Peyer's patch (tissue), 4 donors: Measurements from ENCODE around the gene RABGEF1.
"Not testable (repeated sequence)": the region's sequence is repeated elsewhere in the genome, so short reads cannot be mapped to it uniquely, and the experiment has no call there.

Experiments
- POLR2A ChIP-seq, 2 donors: fragments of 450-650 bp; IDR thresholded peaks; one replicate each; pipeline ENCODE4 v1.5.1; 2017; ENCODE audit warnings: antibody characterized with exemption in 2 of 2, mild to moderate bottlenecking in 2 of 2, moderate library complexity in 2 of 2
- TF ChIP-seq, protein P1 (sequence below), 6 experiments: fragments of 450-650 bp in 4 of 6; fragments of 200-600 bp in 2 of 6; sonication (generic) in 1 of 6; IDR thresholded peaks; one replicate each; pipeline ENCODE4 v1.5.1; 2017 to 2019; ENCODE audit warnings: antibody characterized with exemption in 6 of 6, mild to moderate bottlenecking in 3 of 6, moderate library complexity in 1 of 6

DNA sequence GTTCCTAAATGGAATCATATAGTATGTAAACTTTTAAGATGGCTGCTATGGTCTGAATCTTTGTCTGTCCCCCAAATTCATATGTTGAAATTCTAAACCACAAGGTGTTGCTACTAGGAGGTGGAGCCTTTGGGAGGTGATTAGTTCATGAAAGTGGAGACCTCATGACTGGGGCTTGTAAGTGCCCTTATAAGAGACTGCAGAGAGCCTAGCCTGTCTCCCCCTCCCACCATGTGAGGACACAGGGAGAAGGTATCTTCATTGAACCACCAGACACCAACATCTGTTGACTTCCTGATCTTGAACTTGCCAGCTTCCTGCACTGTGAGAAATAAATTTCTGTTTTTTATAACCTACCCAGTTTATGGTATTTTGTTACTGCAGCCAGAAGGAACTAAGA lies 27.0 kb downstream of the RABGEF1 start:
- TF ChIP-seq, protein P1, sequence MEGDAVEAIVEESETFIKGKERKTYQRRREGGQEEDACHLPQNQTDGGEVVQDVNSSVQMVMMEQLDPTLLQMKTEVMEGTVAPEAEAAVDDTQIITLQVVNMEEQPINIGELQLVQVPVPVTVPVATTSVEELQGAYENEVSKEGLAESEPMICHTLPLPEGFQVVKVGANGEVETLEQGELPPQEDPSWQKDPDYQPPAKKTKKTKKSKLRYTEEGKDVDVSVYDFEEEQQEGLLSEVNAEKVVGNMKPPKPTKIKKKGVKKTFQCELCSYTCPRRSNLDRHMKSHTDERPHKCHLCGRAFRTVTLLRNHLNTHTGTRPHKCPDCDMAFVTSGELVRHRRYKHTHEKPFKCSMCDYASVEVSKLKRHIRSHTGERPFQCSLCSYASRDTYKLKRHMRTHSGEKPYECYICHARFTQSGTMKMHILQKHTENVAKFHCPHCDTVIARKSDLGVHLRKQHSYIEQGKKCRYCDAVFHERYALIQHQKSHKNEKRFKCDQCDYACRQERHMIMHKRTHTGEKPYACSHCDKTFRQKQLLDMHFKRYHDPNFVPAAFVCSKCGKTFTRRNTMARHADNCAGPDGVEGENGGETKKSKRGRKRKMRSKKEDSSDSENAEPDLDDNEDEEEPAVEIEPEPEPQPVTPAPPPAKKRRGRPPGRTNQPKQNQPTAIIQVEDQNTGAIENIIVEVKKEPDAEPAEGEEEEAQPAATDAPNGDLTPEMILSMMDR (IDR thresholded peaks at IDR 0.05), result not testable (repeated sequence)
- TF ChIP-seq POLR2A (IDR thresholded peaks at IDR 0.05), result not testable (repeated sequence)
